NCI-H1436 (cell line): ENCODE measurements around the gene CALR.
A peak's percentile ranks its signal among the peaks of the same experiment; 100 is the strongest.
"Not testable (repeated sequence)": the region's sequence is repeated elsewhere in the genome, so short reads cannot be mapped to it uniquely, and the experiment has no call there.

Experiments
- DNase-seq: peaks from one replicate; lab custom pipeline; 2025; lab: John Stamatoyannopoulos, UW

Gene CALR

DNA sequence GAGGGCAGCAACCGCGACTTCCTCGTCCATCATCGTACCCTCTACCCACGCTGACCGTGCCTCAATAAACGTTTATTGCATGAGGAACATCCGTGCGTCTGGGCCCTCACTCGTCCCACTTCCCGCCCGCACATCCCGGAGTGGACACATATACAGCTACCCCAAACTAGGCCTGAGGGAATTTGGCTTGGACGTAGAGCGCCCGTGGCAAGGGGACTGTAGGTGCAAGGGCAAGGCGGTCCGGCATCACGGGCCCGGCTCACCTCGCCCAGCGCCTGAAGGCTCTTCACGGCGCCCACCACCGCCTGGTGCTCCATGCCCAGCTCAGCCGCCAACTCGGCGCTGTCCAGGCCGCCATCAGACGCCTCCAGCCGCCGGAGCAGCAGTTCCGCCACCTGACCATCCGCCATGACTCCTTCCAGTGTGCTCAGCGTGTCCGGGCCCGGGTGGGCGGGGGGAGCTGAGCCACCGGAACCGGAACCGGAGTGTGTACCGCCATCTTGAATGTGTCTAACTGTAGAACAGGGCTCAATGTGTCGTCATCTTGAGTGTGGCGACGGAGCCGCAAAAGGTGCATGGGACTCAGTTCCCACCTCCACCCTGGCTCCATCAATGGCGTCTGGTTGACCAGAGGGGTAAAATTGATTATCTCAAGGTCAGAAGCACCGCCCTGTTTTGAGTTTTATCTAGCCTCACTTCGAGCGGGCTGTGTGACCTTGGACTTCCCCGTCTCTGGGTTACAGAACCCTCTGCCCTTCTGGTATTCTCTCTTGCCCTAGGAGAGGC lies 4.9 kb upstream of the CALR start, which contains the start of gene FARSA:
Gene FARSA (minus strand): TSS at position 425 of the 786 bp plus-strand sequence. CDS start 15 bp downstream, at position 410.
- peak; percentile 87 for DNase-seq

DNA sequence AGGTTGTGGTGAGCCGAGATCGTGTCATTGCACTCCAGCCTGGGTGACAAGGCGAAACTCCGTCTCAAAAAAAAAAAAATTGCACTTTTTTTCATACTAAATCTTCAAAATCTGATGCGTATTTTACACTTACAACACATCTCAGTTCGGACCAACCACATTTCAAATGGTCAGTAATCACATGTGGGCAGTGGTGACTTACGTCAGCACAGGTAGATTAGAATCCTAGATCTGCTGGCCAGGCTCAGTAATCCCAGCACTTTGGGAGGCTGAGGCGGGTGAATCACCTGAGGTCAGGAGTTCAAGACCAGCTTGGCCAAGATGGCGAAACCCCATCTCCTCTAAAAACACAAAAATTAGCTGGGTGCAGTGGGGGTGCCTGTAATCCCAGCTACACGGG lies 3.3 kb upstream of the CALR start:
- no peak for DNase-seq

DNA sequence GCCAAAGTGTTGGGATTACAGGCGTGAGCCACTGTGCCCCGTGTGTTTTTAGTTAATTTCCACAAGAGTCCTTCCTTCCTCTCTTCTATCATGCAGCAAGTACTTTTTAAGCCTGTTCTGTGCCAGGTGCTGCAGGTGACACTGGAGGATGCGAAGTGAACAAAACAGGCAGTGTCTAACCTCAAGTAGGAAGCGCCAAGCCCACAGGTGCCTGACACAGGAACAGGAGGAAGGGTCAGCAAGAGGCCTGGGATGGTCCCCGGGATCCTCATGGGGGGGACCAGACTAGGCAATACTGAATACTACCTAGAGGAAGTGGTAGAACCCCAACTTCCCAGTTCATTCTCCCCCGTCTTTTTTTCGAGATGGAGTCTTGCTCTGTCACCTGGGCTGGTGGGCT lies 1.8 kb upstream of the CALR start:
- peak; percentile 16 for DNase-seq

DNA sequence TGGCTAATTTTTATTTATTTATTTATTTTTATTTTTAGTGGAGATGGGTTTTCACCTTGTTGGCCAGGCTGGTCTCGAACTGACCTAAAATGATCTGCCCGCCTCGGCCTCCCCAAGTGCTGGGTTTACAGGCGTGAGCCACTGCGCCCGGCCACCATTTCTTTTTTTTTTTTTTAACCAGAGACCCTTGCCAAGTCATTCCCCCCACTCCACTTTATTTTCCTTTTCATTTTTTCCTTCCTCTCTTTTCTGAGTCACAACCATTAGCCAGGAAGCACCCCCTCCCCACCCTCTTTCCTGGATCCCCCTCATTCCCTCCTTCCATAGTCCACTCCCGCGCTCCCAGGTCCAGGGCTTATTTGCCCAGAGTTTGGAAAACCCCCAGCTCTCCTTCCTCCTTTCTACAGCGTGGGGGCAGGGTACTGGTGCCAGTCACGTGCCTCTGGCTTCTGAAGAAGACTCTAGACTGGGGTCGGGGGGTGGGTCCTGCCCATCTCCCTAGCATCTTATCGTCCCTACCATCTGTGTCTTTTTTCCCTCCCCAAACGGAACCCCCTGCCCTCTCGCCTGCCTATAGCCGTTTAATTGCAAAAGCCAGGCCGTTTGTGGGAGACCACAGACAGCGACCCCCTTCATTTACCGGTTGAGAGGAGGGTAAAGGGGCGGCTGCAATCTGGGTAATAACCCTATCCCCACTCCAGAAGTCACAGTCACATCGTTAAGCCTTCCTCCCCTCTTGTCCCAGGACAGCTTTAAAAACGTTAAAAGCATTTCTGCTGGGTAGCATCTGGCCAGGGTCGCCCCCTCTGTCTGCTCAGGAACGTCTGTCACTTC lies 1.1 kb upstream of the CALR start:
- peak; percentile 68 for DNase-seq

DNA sequence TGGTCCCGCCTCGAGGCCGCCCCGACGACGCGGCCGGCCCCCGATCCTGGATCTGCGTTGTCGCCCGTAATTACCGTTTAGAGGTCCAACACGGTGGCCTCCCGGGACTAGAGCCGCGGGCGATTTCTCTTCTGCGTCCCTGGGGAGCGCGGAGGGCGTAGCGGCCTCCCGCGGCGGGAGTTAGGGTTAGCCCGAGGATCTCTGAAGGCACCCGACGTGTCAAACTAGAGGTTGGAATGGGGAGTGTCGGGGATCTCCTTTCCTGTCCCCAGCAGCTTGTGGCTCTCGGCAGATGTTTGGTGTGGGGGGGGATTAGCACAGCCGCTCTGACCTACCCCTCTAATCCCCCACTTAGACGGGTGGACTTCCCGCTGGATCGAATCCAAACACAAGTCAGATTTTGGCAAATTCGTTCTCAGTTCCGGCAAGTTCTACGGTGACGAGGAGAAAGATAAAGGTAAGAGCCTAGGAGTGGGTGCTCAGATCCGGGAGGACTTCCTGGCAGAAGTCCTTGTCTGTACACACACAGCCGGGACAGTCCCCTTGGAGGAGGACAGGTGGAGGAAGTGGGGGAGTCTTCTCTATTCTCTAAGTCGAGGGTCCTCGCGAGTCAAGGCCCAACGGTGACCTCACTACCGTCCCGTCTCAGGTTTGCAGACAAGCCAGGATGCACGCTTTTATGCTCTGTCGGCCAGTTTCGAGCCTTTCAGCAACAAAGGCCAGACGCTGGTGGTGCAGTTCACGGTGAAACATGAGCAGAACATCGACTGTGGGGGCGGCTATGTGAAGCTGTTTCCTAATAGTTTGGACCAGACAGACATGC lies 581 bp downstream of the CALR start:
- DNase-seq = peak; percentile 32

DNA sequence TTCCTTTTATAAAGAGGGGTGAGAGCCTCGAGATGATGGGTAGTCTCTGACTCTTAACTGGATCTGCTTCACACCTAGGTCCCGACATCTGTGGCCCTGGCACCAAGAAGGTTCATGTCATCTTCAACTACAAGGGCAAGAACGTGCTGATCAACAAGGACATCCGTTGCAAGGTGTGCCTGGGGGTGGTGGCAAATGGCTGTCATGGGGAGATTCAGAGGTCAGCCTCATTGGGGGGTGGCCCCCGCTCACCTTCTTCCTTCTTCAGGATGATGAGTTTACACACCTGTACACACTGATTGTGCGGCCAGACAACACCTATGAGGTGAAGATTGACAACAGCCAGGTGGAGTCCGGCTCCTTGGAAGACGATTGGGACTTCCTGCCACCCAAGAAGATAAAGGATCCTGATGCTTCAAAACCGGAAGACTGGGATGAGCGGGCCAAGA lies 1.6 kb downstream of the CALR start:
- DNase-seq = no peak

DNA sequence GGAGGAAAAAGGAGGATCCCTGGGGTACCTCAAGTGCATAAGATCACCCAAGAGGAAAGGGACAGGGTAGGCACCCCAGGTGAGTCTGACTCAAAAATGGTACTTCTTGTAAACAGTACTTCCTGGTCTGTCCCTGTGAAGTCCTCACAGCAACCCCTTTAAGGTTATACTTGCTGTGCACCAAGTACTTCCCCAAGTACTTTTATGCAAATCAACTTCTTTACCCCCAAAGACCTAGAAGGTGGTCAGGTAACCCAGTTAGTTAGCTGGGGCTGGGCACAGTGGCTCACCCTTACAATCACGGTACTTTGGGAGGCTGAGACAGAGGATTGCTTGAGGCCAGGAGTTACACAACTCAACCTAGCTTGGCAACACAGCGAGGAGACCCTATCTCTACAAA lies 2.5 kb downstream of the CALR start:
- DNase-seq = no peak

DNA sequence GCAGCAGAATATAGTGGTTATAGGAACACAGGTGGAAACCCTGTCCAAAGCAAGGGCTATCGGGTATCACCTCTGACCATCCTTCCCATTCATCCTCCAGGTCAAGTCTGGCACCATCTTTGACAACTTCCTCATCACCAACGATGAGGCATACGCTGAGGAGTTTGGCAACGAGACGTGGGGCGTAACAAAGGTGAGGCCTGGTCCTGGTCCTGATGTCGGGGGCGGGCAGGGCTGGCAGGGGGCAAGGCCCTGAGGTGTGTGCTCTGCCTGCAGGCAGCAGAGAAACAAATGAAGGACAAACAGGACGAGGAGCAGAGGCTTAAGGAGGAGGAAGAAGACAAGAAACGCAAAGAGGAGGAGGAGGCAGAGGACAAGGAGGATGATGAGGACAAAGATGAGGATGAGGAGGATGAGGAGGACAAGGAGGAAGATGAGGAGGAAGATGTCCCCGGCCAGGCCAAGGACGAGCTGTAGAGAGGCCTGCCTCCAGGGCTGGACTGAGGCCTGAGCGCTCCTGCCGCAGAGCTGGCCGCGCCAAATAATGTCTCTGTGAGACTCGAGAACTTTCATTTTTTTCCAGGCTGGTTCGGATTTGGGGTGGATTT lies 5.1 kb downstream of the CALR start:
- no peak for DNase-seq

DNA sequence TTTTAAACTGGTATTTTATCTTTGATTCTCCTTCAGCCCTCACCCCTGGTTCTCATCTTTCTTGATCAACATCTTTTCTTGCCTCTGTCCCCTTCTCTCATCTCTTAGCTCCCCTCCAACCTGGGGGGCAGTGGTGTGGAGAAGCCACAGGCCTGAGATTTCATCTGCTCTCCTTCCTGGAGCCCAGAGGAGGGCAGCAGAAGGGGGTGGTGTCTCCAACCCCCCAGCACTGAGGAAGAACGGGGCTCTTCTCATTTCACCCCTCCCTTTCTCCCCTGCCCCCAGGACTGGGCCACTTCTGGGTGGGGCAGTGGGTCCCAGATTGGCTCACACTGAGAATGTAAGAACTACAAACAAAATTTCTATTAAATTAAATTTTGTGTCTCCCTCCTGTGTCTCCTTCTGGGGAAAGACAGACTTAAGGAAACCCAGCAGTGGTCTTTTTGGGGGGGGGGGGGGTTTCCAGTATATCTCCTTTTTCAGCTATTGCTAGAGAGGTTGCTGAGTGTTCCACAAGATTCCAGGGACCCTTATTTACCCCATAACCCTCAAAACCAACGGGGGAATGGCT lies 5.8 kb downstream of the CALR start:
- DNase-seq = no peak

DNA sequence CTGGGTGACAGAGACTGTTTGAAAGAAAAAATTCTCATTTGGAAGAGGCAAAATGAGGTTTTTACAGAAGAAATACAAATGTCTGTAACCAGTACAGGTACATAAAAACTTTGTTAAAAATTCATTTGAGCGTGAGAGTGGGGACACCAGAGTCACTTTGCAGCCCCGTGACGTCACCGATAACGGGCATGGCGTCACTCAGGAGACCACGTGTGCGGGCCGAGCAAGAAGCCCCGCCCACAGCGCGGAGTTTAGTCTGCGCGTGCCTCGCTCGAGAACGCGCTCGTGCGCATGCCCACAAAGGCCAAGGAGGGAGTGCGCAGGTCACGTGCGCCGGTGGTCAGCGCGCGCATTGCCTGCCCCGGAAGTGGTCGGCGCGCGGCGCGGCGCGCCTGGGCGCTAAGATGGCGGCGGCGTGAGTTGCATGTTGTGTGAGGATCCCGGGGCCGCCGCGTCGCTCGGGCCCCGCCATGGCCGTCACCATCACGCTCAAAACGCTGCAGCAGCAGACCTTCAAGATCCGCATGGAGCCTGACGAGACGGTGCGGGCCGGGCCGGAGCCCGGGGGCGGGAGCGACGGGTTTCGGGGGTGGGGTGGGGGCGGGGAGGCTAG lies 7.2 kb downstream of the CALR start, which contains the start of gene RAD23A:
Gene RAD23A (plus strand): TSS at position 384 of the 613 bp plus-strand sequence. CDS start 87 bp downstream, at position 471.
- DNase-seq = peak; percentile 99

DNA sequence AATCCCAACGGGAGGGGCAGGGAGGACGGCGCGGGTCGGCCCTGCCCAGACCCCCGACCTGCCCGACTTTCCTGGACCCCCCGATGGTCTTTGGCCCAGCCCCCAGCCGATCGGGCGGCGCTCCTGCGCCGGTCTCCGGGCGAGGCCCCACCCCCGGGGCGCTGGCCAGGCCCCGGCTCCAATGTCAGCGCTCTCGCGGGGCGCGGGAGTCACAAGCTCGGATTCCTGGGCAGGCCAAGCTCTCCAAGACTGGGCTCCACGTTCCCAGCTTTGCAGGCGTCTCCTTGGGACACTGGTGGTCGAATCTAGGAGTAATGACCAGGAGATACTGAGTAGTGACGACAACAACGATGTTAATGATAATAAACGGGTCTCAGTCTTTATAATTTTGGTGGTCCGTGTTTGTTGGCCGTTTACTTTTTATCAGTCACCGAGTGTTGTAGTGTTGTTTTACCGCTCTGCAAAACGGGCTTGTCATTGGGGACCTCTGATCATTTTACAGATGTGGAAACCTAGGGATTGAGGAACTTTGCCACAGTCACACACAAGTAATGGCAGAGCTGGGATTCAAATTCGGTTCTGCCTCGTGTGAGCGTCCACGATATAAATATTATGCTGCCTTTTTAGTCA lies 7.8 kb downstream of the CALR start:
- peak; percentile 21 for DNase-seq

DNA sequence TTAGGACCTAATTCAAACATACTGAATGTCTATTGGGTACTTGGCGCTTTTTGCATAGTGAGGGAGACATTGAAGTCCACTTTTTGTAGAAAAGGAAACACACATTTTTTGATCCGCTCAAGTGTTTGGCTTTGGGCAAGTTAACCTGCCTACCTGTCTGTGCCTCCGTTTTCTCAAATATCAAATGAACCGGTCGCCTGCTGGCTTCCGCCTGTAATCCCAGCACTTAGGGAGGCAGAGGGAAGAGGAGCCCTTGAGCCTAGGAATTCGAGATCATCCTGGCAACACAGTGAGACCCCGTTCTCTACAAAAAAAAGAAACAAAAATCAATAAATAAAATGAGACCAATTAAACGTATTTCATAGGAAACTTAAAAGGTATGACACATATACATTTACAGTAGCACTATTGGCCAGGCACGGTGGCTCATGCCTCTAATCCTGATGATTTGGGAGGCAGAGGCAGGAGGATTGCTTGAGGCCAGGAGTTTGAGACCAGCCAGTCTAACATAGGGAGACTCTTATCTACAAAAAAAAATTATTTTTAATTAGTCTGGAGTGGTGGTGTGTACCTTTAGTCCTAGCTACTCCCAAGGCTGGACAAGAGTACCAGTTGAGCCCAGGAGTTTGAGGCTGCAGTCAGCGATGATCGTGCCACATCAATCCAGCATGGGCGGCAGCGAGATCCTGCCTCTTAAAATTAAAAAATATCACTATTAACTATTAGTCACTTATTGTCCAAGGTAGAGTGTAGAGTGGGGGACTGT lies 8.5 kb downstream of the CALR start:
- DNase-seq = no peak

DNA sequence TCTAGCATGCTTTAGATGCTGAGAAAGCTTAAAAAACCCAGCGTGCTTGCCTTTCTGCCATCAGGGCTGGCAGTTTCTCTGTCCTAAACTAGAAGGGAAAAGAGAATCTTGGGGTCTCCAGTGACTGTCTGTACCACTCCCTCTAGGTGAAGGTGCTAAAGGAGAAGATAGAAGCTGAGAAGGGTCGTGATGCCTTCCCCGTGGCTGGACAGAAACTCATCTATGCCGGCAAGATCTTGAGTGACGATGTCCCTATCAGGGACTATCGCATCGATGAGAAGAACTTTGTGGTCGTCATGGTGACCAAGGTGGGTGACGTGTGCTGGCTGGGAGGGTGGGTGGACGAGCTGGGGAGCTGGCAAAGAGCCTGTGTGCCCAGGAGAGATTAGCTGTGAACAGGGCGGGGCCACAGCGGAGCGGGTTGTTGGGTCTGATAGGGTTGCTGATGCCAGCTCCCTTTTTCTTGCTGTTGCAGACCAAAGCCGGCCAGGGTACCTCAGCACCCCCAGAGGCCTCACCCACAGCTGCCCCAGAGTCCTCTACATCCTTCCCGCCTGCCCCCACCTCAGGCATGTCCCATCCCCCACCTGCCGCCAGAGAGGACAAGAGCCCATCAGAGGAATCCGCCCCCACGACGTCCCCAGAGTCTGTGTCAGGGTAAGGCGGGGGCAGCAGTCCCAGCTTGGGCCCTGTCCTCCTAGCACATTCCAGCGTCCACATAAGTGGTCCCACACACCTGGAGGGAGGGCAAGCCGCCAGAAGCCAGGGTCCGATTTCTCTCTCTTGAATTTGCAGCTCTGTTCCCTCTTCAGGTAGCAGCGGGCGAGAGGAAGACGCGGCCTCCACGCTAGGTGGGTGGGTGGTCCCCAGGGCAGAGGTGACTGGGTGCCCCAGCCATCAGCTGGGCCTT lies 9.5 kb downstream of the CALR start:
- no peak for DNase-seq

DNA sequence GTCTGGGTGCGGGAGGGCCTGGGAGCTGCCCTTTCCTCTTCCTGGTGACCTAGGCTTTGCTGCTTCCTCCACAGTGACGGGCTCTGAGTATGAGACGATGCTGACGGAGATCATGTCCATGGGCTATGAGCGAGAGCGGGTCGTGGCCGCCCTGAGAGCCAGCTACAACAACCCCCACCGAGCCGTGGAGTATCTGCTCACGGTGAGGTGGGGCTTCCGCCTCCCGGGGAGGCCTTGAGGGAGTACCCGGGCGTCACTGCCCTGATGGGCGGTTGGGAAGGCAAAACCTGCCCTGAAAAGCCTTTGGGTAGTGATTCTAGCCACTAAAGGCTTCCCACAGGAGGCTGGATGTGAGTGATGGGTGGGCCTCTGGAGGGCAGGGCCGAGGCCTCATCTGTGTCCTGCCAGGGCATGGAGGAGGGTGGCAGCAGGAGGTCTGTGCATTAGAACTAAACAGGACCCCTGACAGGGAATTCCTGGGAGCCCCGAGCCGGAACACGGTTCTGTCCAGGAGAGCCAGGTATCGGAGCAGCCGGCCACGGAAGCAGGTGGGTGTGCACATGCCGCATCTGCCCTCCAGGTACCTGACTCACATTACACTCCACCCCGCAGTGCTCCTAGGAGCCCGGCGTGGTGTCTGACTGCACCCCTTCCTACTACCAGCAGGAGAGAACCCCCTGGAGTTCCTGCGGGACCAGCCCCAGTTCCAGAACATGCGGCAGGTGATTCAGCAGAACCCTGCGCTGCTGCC lies 10.4 kb downstream of the CALR start:
- no peak for DNase-seq

DNA sequence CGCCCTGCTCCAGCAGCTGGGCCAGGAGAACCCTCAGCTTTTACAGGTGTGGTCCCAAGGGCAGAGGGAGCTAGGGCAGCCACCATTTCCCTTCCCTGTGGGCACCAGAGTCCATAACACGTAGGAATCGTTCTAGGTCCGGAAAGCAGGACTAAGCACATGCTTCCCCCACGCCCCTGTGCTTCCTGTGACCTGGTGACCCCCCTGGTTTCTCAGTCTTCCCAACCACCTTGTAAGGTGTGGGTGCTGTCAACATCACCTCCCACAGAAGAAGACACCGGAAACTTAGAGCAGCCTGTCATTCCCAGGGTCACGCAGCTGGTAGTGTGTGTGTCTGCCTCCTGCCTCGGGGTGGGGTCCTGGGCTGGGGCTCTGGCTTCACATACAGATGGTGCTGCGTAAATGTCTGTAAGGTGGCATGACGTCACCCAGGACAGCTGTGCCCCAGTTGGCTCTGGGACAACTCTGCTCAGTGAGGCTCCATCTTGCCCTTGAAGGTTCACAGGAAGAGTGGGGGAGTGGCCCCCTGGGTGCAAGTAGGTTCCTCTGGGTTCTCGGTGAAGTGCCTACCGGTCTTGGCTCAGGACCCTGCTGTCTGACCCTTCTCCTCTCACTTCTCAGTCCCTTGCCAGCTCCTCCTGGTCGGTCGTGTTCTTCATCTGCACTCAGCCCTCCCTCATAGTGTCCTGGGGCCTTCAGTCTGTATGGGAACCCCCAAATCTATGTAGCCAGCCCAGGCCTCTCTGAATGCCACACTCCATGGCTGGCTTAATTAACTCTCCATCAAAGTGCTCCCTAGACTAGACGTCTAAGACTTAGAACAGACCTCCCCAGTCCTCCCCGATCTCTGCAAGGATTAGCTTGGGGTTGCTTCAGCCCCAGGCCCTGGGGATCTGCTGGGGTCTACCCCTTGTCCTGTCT lies 11.2 kb downstream of the CALR start:
- no peak for DNase-seq

DNA sequence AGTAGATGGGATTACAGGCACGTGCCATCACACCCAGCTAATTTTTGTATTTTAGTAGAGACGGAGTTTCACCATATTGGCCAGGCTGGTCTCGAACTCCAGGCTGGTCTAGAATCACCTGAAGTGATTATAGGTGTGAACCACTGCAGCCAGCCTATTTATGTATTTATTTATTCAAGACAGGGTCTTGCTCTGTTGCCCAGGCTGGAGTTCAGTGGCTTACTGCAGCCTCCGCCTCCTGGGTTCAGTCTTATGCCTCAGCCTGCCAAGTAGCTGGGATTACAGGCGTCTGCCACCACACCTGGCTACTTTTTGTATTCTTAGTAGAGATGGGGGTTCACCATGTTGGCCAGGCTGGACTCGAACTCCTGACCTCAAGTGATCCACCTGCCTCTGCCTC lies 13.6 kb downstream of the CALR start:
- not testable (repeated sequence) for DNase-seq
